DOHH2 (cell line): ENCODE measurements around the gene MZB1.

ENCODE experiments used
- H3F3A ChIP-seq: fragments of 200-600 bp; sonication (generic), shearing (Covaris generic); 2 replicates; pipeline ENCODE4 v1.6.0; 2016; ENCODE audit warnings: antibody characterized with exemption, mild to moderate bottlenecking; ENCODE audit not compliant: control insufficient read depth, insufficient read depth
- H3K27ac ChIP-seq: fragments of 200-600 bp; sonication (generic); 2 replicates; pipeline ENCODE4 v1.5.1; 2014; ENCODE audit warnings: low read depth, mild to moderate bottlenecking, low read length, moderate library complexity
- H3K27me3 ChIP-seq: fragments of 200-600 bp; sonication (generic); 2 replicates; pipeline ENCODE4 v1.6.1; 2014; ENCODE audit warnings: mild to moderate bottlenecking, low read length, mixed read lengths; ENCODE audit not compliant: control insufficient read depth
- H3K36me3 ChIP-seq: fragments of 200-600 bp; sonication (generic); 2 replicates; pipeline ENCODE4 v1.6.1; 2014; ENCODE audit warnings: mild to moderate bottlenecking, low read length, moderate library complexity, mixed read lengths; ENCODE audit not compliant: control insufficient read depth
- H3K4me1 ChIP-seq: fragments of 200-600 bp; sonication (generic); 2 replicates; pipeline ENCODE4 v1.6.1; 2014; ENCODE audit warnings: mild to moderate bottlenecking, low read length, mixed read lengths; ENCODE audit not compliant: control insufficient read depth
- H3K4me2 ChIP-seq: fragments of 200-600 bp; sonication (generic); 2 replicates; pipeline ENCODE4 v1.6.0; 2014; ENCODE audit warnings: mild to moderate bottlenecking, low read length, moderate library complexity
- H3K4me3 ChIP-seq: fragments of 200-600 bp; sonication (generic); 2 replicates; pipeline ENCODE4 v1.5.1; 2014; ENCODE audit warnings: mild to moderate bottlenecking, low read length, mixed read lengths
- H3K79me2 ChIP-seq: fragments of 200-600 bp; sonication (generic); 2 replicates; pipeline ENCODE4 v1.6.1; 2014; ENCODE audit warnings: mild to moderate bottlenecking, low read length, mixed read lengths; ENCODE audit not compliant: control insufficient read depth
- H3K9me2 ChIP-seq: fragments of 200-600 bp; sonication (generic); replicated peaks from 2 replicates; pipeline ENCODE4 v1.6.1; 2014; ENCODE audit warnings: mild to moderate bottlenecking, low read length, mixed read lengths; ENCODE audit not compliant: control insufficient read depth
- H3K9me3 ChIP-seq: fragments of 200-600 bp; sonication (generic); 2 replicates; pipeline ENCODE4 v1.6.1; 2014; ENCODE audit warnings: antibody characterized with exemption, low read length, mixed read lengths; ENCODE audit not compliant: control insufficient read depth, insufficient read depth
- H4K20me1 ChIP-seq: fragments of 200-600 bp; sonication (generic); 2 replicates; pipeline ENCODE4 v1.6.0; 2014; ENCODE audit warnings: low read depth, mild to moderate bottlenecking, antibody characterized with exemption, low read length, moderate library complexity; ENCODE audit not compliant: control insufficient read depth, insufficient read depth
- CTCF ChIP-seq: fragments of 200-600 bp; sonication (generic); IDR thresholded peaks from one replicate; pipeline ENCODE4 v1.5.1; 2014; ENCODE audit warnings: antibody characterized with exemption, mild to moderate bottlenecking, low read depth, low read length; ENCODE audit not compliant: poor library complexity, severe bottlenecking
- EZH2phosphoT487 ChIP-seq: fragments of 200-600 bp; sonication (generic); IDR thresholded peaks from 2 replicates; pipeline ENCODE4 v1.6.1; 2017; ENCODE audit warnings: borderline replicate concordance, mild to moderate bottlenecking, antibody characterized with exemption, low read length, moderate library complexity, mixed read lengths

The MZB1 gene

GRCh38 chr5:139416651-139417050, 26.9 kb upstream of the MZB1 start:
- TF ChIP-seq CTCF (no peak), EZH2phosphoT487 (no peak)
- H3K9me2 ChIP-seq = no peaks in the 10 kb centered on the region
- H3K36me3 ChIP-seq = no peaks in the 10 kb centered on the region
- no peaks in the 10 kb centered on the region for H3K27me3 ChIP-seq
- H3F3A ChIP-seq = no peaks in the 10 kb centered on the region
- H3K9me3 ChIP-seq = no peaks in the 10 kb centered on the region
- H3K4me2 ChIP-seq = no peak overlapping the region
- H3K4me3 ChIP-seq = no peak overlapping the region
- no peaks in the 10 kb centered on the region for H4K20me1 ChIP-seq
- no peaks in the 10 kb centered on the region for H3K79me2 ChIP-seq
- H3K27ac ChIP-seq = no peak overlapping the region
- H3K4me1 ChIP-seq = no peaks in the 10 kb centered on the region

- Histone ChIP-seq H3K4me3 (no peak overlapping the region), H3K4me1 (no peaks in the 10 kb centered on the region), H3F3A (no peaks in the 10 kb centered on the region), H3K79me2 (no peaks in the 10 kb centered on the region), H3K9me3 (no peaks in the 10 kb centered on the region), H3K27ac (no peak overlapping the region), H3K9me2 (no peaks in the 10 kb centered on the region), H3K4me2 (no peak overlapping the region), H3K36me3 (no peaks in the 10 kb centered on the region), H3K27me3 (no peaks in the 10 kb centered on the region), H4K20me1 (no peaks in the 10 kb centered on the region)
- TF ChIP-seq CTCF = no peak
- TF ChIP-seq EZH2phosphoT487 = no peak
Observed at GRCh38 chr5:139415869-139416268, 26.2 kb upstream of the MZB1 start.

- H3F3A ChIP-seq = no peaks in the 10 kb centered on the region
- no peaks in the 10 kb centered on the region for H3K79me2 ChIP-seq
- H3K4me2 ChIP-seq = no peak overlapping the region
- no peaks in the 10 kb centered on the region for H3K36me3 ChIP-seq
- no peaks in the 10 kb centered on the region for H3K27me3 ChIP-seq
- H4K20me1 ChIP-seq = no peaks in the 10 kb centered on the region
- H3K9me2 ChIP-seq = no peaks in the 10 kb centered on the region
- H3K4me3 ChIP-seq = no peak overlapping the region
- no peaks in the 10 kb centered on the region for H3K9me3 ChIP-seq
- no peak for TF ChIP-seq EZH2phosphoT487
- no peak for TF ChIP-seq CTCF
- no peaks in the 10 kb centered on the region for H3K4me1 ChIP-seq
- no peak overlapping the region for H3K27ac ChIP-seq
Observed at GRCh38 chr5:139415221-139415861, 25.6 kb upstream of the MZB1 start.
